Left hindlimb (tissue), 1 donor: ENCODE data around the gene MPST.

ENCODE experiments used
- DNase-seq: peaks from one replicate; pipeline ENCODE4 v3.0.0-alpha.2; 2018

MPST gene

DNA sequence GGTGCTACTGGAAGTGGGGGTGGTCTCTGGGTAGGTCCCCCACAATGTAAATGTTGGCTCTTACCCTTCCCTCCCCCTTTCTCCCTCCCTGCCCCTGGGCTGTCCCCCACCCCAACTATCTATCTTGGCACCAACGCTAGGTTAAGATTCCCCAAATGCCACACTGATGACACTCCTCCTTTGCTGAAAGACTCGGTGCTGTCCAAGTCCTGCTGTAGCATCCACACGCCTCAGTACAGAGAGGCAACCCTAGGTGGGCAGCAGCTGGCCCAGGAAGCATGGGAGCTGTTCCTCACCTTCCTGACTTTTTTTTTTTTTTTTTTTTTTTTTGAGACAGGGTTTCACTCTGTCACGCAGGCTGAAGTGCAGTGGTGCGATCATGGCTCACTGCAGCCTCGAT, 28.6 kb downstream of the MPST start:
- peak; percentile 5 for DNase-seq

GRCh38 chr22:37049224-37049623, 29.7 kb downstream of the MPST start:
- DNase-seq: peak; percentile 10

DNA sequence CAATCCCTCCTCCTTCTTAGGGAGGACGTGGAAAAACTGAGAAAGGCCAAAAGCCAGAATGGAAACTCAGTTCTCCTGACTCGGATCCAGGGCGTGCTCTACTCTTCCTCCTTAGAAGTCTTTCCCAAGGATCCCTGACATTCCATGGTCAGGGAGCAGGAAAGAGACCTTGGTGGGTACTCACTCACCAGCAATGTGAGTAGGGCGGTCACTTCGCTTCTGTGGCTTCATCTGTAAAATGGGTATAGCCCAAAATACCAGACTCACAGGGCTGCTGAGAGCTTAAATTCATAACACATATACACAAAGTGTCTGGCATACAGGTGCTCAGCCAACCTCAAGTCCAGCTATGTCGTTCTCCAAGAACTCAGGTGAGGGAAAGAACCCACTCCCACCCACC, 31.4 kb downstream of the MPST start:
- DNase-seq: no peak

GRCh38 chr22:37051391-37052385, 32.1 kb downstream of the MPST start, which contains the start of gene KCTD17:
Gene KCTD17 (plus strand): TSS chr22:37051742. CDS start chr22:37051761, 19 bp downstream.
- peak; percentile 82 for DNase-seq

GRCh38 chr22:37052386-37053309, 33.1 kb downstream of the MPST start:
- DNase-seq: no peak

DNA sequence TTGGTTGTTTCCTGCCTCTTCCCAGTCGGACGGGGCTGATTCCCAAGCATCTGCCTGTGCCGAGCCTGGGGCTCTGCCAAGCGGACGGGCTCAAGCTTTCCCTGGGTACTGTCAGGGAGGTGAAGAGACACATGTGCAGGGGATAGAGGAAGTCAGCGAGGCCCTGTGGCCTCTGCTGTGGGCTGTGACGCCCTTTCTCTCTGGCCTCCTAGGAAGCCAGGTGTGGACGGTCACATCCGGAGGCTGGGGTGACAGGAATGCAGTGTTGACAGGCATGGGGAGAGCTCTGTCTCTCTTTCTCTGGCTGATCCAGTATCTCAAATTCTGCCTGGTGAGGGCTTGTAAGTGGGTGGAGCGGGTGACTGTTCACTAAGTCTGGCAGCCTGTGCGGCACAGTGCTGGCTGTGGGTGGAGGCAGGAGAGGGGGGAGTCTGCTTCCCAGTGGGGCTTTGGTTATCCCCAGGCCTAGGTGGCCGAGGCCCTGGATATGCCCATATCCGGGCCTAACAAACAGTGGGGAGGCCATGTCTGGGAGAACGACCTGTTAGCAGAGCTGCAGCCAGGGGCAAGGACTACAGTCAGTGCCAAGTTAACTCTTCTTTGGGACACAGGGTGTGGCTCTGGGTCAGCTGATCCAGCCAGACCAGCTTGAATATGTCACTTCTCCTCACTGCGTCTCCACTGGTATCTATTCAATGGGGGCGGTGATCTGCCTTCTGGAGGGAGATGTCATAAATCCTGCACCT, 33.9 kb downstream of the MPST start:
- peak; percentile 34 for DNase-seq

DNA sequence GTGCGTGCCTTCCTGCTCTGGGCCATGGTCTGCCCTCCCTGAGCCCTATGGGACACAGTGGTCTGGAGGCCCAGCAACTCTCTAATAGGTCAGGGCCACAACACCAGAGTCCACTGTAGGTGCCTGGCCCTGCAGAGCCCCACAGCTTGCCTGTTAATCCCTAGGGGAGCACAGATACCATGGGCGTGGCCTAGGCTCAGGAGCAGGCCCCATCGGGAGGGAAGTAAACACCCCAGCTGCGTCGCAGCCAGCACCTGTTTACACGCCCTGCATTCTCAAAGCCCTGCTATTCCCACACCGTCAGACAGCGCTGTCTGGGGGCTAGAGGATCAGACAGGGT, 34.5 kb downstream of the MPST start:
- DNase-seq: peak; percentile 27

- DNase-seq: peak; percentile 23
Observed at GRCh38 chr22:37054600-37055365, 35.2 kb downstream of the MPST start.

DNA sequence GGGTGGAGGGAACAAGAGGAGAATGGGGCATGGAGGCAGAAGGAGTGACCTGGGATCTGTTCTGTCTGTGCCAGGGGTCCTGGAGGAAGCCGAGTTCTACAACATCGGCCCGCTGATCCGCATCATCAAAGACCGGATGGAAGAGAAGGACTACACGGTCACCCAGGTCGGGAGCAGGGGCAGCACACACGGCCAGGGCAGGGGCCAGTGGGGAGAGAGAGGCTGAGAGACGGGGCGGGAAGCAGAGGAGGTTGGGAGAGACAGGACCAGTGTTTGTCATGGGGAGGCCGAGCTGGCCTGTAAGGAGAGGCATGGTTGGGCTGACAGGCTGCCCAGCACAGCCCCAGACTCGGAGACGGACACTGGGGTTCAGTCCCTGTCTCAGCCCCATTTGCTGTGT, 36.7 kb downstream of the MPST start:
- no peak for DNase-seq

DNA sequence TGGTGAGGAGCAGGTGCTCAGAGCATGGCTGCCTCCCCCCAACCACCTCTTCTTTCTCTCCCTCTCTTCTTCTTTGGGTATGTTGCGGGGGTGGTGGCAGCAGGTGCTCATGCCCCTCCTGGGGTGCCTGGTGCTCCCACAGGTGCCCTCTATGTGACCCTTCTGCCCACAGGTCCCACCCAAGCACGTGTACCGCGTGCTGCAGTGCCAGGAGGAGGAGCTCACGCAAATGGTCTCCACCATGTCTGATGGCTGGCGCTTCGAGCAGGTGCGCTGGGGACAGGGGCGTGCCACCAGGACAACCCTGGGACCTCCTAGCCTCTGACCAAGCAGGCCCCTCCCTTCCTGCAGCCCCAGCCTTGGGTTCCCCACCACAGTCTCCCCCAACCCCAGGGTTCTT, 37.7 kb downstream of the MPST start:
- peak; percentile 24 for DNase-seq

DNA sequence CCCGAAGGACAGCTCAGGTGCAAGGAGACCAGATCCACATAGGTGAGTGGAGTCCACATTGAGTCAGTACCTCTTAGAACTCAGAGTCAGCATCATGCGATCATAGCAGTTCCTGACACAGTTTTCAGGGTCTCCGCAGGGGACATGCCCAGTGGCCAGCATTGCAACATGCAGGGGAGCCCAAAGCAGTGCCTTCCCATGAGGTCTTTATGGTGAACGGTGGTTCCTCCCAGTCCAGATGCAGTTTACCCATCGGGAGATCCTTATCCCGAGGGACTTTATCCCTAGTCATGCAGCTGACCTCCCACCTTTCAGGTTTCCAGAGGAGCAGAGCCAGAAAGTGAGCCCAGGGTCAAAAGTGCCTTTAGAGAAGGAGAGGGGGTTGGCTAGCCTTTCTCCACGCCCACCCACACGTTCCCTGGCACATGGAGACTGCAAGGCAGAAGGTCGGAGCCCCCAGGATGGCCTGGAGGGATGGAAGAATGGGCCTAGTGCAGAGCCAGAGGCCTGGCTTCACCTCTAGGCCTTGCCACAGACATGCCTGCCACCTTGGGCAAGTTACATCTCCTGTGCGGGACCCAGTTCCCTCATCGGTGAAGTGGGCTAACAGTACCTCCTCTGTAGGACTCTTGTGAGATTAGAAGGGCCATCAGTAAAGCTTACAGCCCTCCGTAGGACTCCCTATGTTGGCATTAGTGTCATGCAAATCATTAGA, 38.4 kb downstream of the MPST start:
- DNase-seq: peak; percentile 13

DNA sequence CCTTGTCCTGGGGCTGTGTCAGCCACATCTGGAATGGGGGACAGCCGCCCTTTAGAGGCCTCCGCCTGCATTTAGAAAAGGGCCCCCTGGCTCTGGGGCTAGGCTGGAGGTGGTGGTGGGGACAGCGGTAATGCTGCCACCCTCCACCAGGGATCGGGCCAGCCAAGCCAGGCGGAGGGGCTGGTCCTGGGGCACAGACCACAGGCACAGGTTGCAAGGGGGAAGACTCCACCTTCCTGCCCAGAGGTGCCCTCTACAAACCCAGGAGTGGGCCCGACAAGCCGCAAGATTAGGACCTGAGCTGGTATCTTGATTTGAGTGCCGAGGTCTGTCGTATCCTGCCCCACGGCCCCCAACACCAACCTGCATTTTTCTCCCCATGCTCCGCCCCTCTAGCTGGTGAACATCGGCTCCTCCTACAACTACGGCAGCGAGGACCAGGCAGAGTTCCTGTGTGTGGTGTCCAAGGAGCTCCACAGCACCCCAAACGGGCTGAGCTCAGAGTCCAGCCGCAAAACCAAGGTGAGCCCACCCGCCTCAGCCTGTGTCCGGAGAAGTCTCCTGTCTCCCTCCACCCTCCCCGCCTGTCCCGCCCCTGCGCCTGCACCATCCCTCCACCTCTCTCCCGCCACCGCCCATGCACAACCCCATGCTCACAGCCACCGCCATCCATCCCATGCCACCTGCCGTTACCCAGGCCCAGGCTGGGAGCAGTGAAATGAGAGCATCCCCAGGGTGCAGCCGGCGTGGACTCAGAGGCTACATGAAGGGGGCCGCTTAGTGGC, 39.6 kb downstream of the MPST start:
- DNase-seq: peak; percentile 31

- peak; percentile 29 for DNase-seq
Observed at GRCh38 chr22:37059876-37060449, 40.4 kb downstream of the MPST start.

DNA sequence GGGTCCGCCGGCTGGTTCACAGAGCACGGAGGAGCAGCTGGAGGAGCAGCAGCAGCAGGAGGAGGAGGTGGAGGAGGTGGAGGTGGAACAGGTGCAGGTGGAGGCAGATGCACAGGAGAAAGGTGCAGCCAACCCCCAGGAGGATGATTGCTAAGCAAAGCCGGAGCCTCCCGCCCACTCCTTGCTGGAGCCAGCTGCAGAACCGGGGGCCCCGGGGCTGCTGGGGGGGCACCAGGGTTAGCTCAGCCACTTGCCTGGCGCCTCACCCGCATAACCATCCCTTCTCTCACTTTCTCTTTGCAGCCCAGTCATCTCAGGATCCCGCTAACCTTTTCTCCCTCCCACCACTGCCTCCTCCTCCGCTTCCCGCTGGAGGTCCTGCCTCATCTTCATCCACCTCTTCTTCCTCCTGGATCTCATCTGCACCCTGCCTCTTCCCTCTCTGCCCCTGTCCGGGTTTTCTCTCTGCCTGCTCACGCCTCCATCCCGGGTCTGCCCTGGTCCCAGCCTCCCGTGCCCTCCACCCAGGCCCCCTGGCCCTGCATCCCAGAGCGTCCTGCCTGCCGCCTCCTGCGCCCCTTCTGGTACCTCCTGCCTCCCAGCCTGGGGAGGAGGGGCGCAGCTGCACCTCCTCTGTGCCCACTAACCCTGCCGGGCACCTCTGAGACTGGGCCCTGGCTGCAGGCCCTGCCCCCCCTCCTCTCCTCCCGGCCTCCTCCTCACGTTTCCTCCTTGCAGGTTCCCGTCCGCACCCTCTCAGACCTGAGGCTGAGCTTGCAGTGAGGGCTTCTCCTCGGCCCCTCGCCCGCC, 41.5 kb downstream of the MPST start:
- DNase-seq: peak; percentile 27

DNA sequence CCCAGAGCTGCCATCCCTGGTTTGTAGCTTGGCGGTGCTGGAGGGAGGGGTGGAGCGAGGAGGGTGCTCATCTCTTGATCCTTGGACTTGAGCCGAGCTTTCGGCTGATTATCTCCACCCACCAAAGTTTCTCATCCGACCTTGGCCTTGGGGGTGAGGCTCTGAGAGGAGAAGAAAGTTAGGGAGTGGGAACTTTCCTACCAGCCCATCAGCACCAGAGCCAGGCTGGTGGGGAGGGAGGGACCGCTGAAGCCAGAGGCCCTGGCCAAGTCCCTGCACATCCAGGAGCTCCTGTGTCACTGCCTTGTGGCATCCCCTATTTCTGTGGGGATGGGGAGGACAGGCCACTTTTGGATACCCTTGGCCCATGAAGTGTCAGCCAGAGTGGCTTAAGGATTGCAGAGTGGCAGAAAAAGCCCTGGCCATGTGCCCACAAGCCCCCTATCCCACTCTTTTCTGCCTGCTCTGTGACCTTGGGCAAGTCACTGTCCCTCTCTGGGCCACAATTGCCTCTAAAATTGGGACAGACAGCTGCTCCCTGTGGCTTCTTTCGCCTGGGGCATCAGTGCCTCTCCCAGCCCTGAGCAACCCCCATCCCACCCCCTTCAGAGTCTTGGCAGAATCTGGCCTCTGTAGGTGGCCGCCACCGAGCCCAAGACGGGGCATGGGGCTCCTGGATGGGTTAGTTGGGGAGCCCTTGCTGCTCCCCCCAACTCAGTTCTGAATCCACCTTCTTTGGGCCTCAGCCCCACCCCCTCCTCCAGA, 42.3 kb downstream of the MPST start:
- no peak for DNase-seq

DNA sequence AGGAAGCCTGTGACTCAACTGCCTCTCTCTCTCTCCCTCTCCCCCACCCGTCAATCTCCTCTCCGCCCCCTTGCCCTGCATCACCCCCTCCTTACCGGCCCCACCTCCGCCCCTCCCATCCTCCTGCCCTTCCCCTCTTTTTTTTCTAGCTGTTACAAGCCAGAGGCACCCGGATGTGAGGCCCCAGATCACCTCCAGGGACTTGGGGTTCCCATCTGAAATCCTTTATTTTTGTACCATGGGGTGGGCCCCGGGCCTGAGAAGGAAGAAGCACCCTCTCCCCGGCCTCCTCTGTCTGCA, 42.8 kb downstream of the MPST start:
- no peak for DNase-seq

GRCh38 chr22:37062702-37063381, 43.3 kb downstream of the MPST start:
- no peak for DNase-seq
